GM12878 (cell line): ENCODE data around the gene RRP12. TPM values are rescaled to one million over a fixed set of nuclear protein-coding genes. Genes with fewer than 3 reads are reported as not detected.

Experiments used
- ATAC-seq: fragments of 200-7000 bp; cut with Tn5 transposase; 3 replicates; pipeline ENCODE4 v1.9.1; 2020; ENCODE audit warnings: mild to moderate bottlenecking, moderate library complexity
- BruUV-seq: library from RNA; stranded (reverse); fragments of 400-500 nt; replicated peaks from 2 replicates; lab custom pipeline; 2021; lab: Mats Ljungman, UMichigan
- CTCF ChIA-PET: fragments of 300-600 bp; sonication (Branson Sonifier 250); formaldehyde crosslinking; extraction: SDS; loops from one replicate; lab custom pipeline; 2021; ENCODE audit warnings: inconsistent platforms; lab: Yijun Ruan, JAX
- POLR2A ChIA-PET: fragments of 350-600 bp; formaldehyde crosslinking; extraction: SDS; loops from one replicate; lab custom pipeline; 2021; ENCODE audit warnings: inconsistent platforms; lab: Charles Lee
- RAD21 ChIA-PET: fragments of 300-600 bp; sonication (Branson Sonifier 250); formaldehyde crosslinking; loops from one replicate; lab custom pipeline; 2023; ENCODE audit warnings: antibody characterized with exemption; ENCODE audit not compliant: unreplicated experiment; lab: Charles Lee
- SMC1A ChIA-PET: fragments of 300-600 bp; sonication (Branson Sonifier 250); formaldehyde crosslinking; loops from one replicate; lab custom pipeline; 2023; ENCODE audit not compliant: unreplicated experiment, uncharacterized antibody; lab: Charles Lee
- DNase-seq: peaks from one replicate; pipeline ENCODE4 v3.0.0-alpha.2; 2011; ENCODE audit warnings: low read depth, low spot score
- FAIRE-seq: peaks from 3 replicates; lab custom pipeline; 2011; peaks lifted over from hg19 to GRCh38; lab: Jason Lieb, UNC
- H2AFZ ChIP-seq: 2 replicates; pipeline ENCODE4 v1.6.0; 2011; ENCODE audit warnings: low read depth, low read length, control low read depth; ENCODE audit not compliant: control insufficient read depth
- H3K27ac ChIP-seq: 2 replicates; pipeline ENCODE4 v1.5.1; 2011; ENCODE audit warnings: control low read depth; ENCODE audit not compliant: control insufficient read depth, insufficient read depth
- H3K27me3 ChIP-seq, 2 experiments: replicated peaks in 1 of 2; 2 replicates each; pipeline versions ENCODE4 v1.6.0 to v1.6.1; 2011; ENCODE audit warnings: low read length in 1 of 2; ENCODE audit not compliant: control insufficient read depth in 2 of 2, insufficient read depth in 2 of 2
- H3K36me3 ChIP-seq, 2 experiments: 2 replicates each; pipeline ENCODE4 v1.5.1; 2011; ENCODE audit warnings: low read length in 1 of 2; ENCODE audit not compliant: control insufficient read depth in 2 of 2, insufficient read depth in 2 of 2
- H3K4me1 ChIP-seq: 2 replicates; pipeline ENCODE4 v1.6.1; 2011; ENCODE audit warnings: mild to moderate bottlenecking, low read length, moderate library complexity, mixed read lengths; ENCODE audit not compliant: control insufficient read depth, insufficient read depth
- H3K4me2 ChIP-seq: 2 replicates; pipeline ENCODE4 v1.6.0; 2011; ENCODE audit warnings: control low read depth; ENCODE audit not compliant: control insufficient read depth, insufficient read depth
- H3K4me3 ChIP-seq: fragments of 200-600 bp; sonication (generic); 2 replicates; pipeline ENCODE4 v1.5.1; 2016
- H3K79me2 ChIP-seq: 2 replicates; pipeline ENCODE4 v1.6.0; 2011; ENCODE audit warnings: low read length; ENCODE audit not compliant: control insufficient read depth, insufficient read depth
- H3K9ac ChIP-seq: 2 replicates; pipeline ENCODE4 v1.8.0; 2011; ENCODE audit warnings: low read length, control low read depth, mixed read lengths; ENCODE audit not compliant: control insufficient read depth, insufficient read depth
- H3K9me3 ChIP-seq: replicated peaks from 3 replicates; pipeline ENCODE4 v1.5.1; 2011; ENCODE audit warnings: mild to moderate bottlenecking, low read length; ENCODE audit not compliant: control insufficient read depth, insufficient read depth
- H4K20me1 ChIP-seq: 2 replicates; pipeline ENCODE4 v1.6.0; 2011; ENCODE audit not compliant: control insufficient read depth, insufficient read depth
- ASH2L ChIP-seq: fragments of 300-600, 200-600 bp; sonication (generic); IDR thresholded peaks from 2 replicates; pipeline ENCODE4 v1.6.1; 2017; ENCODE audit warnings: low read depth, mild to moderate bottlenecking, borderline replicate concordance
- ATF3 ChIP-seq: IDR thresholded peaks from 2 replicates; pipeline ENCODE4 v1.6.1; 2011; ENCODE audit warnings: low read depth, mild to moderate bottlenecking, low read length, moderate library complexity, borderline replicate concordance; ENCODE audit errors: extremely low read depth
- CEBPB ChIP-seq, 2 experiments: fragments of 150-350 bp in 1 of 2; IDR thresholded peaks; 2 replicates each; pipeline ENCODE4 v1.6.1; 2012 to 2014; ENCODE audit warnings: low read depth in 2 of 2, low read length in 2 of 2, borderline replicate concordance in 1 of 2, inconsistent platforms in 1 of 2
- CTCF ChIP-seq, 3 experiments: IDR thresholded peaks in 2 of 3; conservative IDR thresholded peaks in 1 of 3; 2 replicates each; pipeline ENCODE4 v1.5.1; 2011; ENCODE audit warnings: low read depth in 3 of 3, low read length in 3 of 3, mild to moderate bottlenecking in 3 of 3, control low read depth in 2 of 3, moderate library complexity in 2 of 3, inconsistent platforms in 1 of 3, mixed read lengths in 1 of 3; ENCODE audit not compliant: control insufficient read depth in 2 of 3, insufficient read depth in 1 of 3; ENCODE audit errors: extremely low read depth in 1 of 3
- DPF2 ChIP-seq: fragments of 450-650 bp; IDR thresholded peaks from 2 replicates; pipeline ENCODE4 v1.6.1; 2017; ENCODE audit warnings: mild to moderate bottlenecking
- MLLT1 ChIP-seq: fragments of 450-650 bp; IDR thresholded peaks from 2 replicates; pipeline ENCODE4 v1.6.1; 2016; ENCODE audit warnings: mild to moderate bottlenecking
- POLR2AphosphoS2 ChIP-seq: IDR thresholded peaks from 2 replicates; pipeline ENCODE4 v1.6.1; 2011; ENCODE audit warnings: low read depth, mild to moderate bottlenecking, low read length, improper control_type of control experiment, moderate library complexity
- REST ChIP-seq: IDR thresholded peaks from 2 replicates; pipeline ENCODE4 v1.6.1; 2012; ENCODE audit warnings: mild to moderate bottlenecking, low read depth, low read length
- RUNX3 ChIP-seq: IDR thresholded peaks from 2 replicates; pipeline ENCODE4 v1.6.1; 2012; ENCODE audit warnings: low read length, inconsistent platforms
- SMARCA5 ChIP-seq: fragments of 450-650 bp; IDR thresholded peaks from 2 replicates; pipeline ENCODE4 v1.6.1; 2017; ENCODE audit warnings: mild to moderate bottlenecking
- WGBS: methylation state at CpG from one replicate; pipeline ENCODE4 v1.1.6; 2016; ENCODE audit warnings: low lambda C conversion rate; ENCODE audit not compliant: insufficient replicate concordance, insufficient coverage; ENCODE audit errors: missing lambda C conversion rate; 5-methylcytosine and 5-hydroxymethylcytosine counted together
- in situ Hi-C: fragments of 300-500 bp; cut with MboI; formaldehyde crosslinking; loops from 9 replicates; pipeline ENCODE4 v1.14.3; 2018; ENCODE audit warnings: mixed read lengths
- intact Hi-C: fragments of 100-400 bp; cut with micrococcal nuclease; formaldehyde crosslinking; loops from one replicate; pipeline ENCODE4 v1.14.2; 2022; ENCODE audit not compliant: unreplicated experiment
- polyA plus RNA-seq, 11 experiments: library from polyadenylated mRNA; depleted of rRNA in 4 of 11; unstranded in 6 of 11; stranded (reverse) in 5 of 11; fragments of >200 nt; fragmentation: Nextera tagmentation in 4 of 11; fragmentation: Illumina TruSeq in 1 of 11; extraction: Ambion mirVana in 4 of 11; extraction: Trizol in 1 of 11; gene quantifications; 1 replicate in 1 of 11; 2 replicates in 10 of 11; pipeline versions ENCODE4 v1.2.1 to v1.2.3, GENCODE V29; 2011 to 2016; ENCODE audit warnings: inconsistent platforms in 2 of 11, missing spikeins in 2 of 11, low read depth in 1 of 11
- total RNA-seq, 4 experiments: library from RNA; depleted of rRNA in 3 of 4; stranded (reverse); fragments of >200 nt in 3 of 4; fragmentation: Illumina TruSeq in 1 of 4; extraction: Trizol in 1 of 4; gene quantifications; 2 replicates each; pipeline versions ENCODE4 v1.2.1 to v1.2.3, GENCODE V29; 2013 to 2021

Gene RRP12
- total and polyA plus RNA-seq, 10 of the 15 experiments (the other 5 are each of a cell fraction or from before 2014, with no cell fraction given), result 5.3 to 48.7 (median 16.8) TPM

GRCh38 chr10:97336942-97337831, 64.0 kb downstream of the RRP12 start:
- no peaks in the 10 kb centered on the region for H3K36me3 ChIP-seq
- in situ Hi-C loops, result no loop called here
- intact Hi-C loops, result no loop called here
- H3K79me2 ChIP-seq, result no peaks in the 10 kb centered on the region
- no peak overlapping the region for H3K9ac ChIP-seq
- RAD21 ChIA-PET, result no interaction called here
- no peak for DNase-seq
- ATAC-seq, result no peak
- no peaks in the 10 kb centered on the region; the same call in 1 of the 2 replicates for H4K20me1 ChIP-seq
- no TSS peak for BruUV-seq
- no peak overlapping the region for H2AFZ ChIP-seq
- 38% methylated on average over 11 of the region's 11 CpGs for WGBS
- H3K27ac ChIP-seq, result no peak overlapping the region
- peaks cover 0 to 9% of the 10 kb centered on the region in 2 experiments; a peak in 2 of 4 replicates for H3K27me3 ChIP-seq
- H3K4me3 ChIP-seq, result no peak overlapping the region
- POLR2A ChIA-PET, result no interaction called here
- no peaks in the 10 kb centered on the region for H3K4me1 ChIP-seq
- H3K4me2 ChIP-seq, result no peak overlapping the region
- CTCF ChIA-PET, result interaction anchor here (0.6 to 1.5 kb wide), 2 partner anchors 59 to 65 kb away, joined by 3 read pairs; no protein-coding TSS in a partner anchor
- H3K9me3 ChIP-seq, result no peaks in the 10 kb centered on the region
- SMC1A ChIA-PET, result no interaction called here
- no peak for TF ChIP-seq MLLT1
- TF ChIP-seq REST, result no peak
- TF ChIP-seq DPF2, result no peak
- no peak for TF ChIP-seq ATF3
- no peak for TF ChIP-seq RUNX3
- no peak for TF ChIP-seq CEBPB (IDR thresholded peaks at IDR 0.05; ENCODE audit: borderline replicate concordance in 1 of 2, low read depth in 2 of 2, low read length in 2 of 2)
- TF ChIP-seq SMARCA5, result no peak
- TF ChIP-seq CTCF (IDR thresholded peaks at IDR 0.05 in 2 of 3, conservative IDR thresholded peaks at IDR 0.05 in 1 of 3; ENCODE audit: control insufficient read depth in 2 of 3, extremely low read depth in 1 of 3, insufficient read depth in 1 of 3, low read depth in 3 of 3, low read length in 3 of 3), result no peak
- no peak for TF ChIP-seq ASH2L
- TF ChIP-seq POLR2AphosphoS2, result no peak
- no peak for FAIRE-seq
